Retina (tissue), 1 donor: Measurements from ENCODE around the gene ZNF646.
A peak's percentile ranks its signal among the peaks of the same experiment; 100 is the strongest.

Source experiments
- DNase-seq: peaks from one replicate; pipeline ENCODE4 v3.0.0-alpha.2; 2016

The ZNF646 gene

GRCh38 chr16:31110106-31111034, 36.1 kb downstream of the ZNF646 start:
- no peak for DNase-seq

GRCh38 chr16:31111881-31112466, 37.8 kb downstream of the ZNF646 start:
- DNase-seq: no peak

- no peak for DNase-seq
These were observed 38.5 kb downstream of the ZNF646 start for GRCh38 chr16:31112711-31113110.

- DNase-seq: no peak
These were observed 39.2 kb downstream of the ZNF646 start for GRCh38 chr16:31113121-31114120.

GRCh38 chr16:31114468-31114867, 40.2 kb downstream of the ZNF646 start:
- DNase-seq: no peak

GRCh38 chr16:31117384-31118222, 43.4 kb downstream of the ZNF646 start, which contains the start of gene KAT8:
Gene KAT8 (plus strand): TSS chr16:31117664. CDS start chr16:31117682, 18 bp downstream.
- peak; percentile 98 for DNase-seq

- DNase-seq: no peak
These were observed 44.3 kb downstream of the ZNF646 start for GRCh38 chr16:31118223-31119155.

- no peak for DNase-seq
These were observed 45.9 kb downstream of the ZNF646 start for GRCh38 chr16:31120129-31120528.

- DNase-seq: no peak
These were observed 51.6 kb downstream of the ZNF646 start for GRCh38 chr16:31125844-31126243.

- DNase-seq: no peak
These were observed 53.0 kb downstream of the ZNF646 start for GRCh38 chr16:31127182-31127581.

GRCh38 chr16:31128711-31129567, 54.7 kb downstream of the ZNF646 start:
- no peak for DNase-seq

GRCh38 chr16:31129568-31130335, 55.5 kb downstream of the ZNF646 start:
- no peak for DNase-seq

GRCh38 chr16:31130336-31130891, 56.2 kb downstream of the ZNF646 start:
- DNase-seq: no peak

- no peak for DNase-seq
These were observed 56.7 kb downstream of the ZNF646 start for GRCh38 chr16:31130899-31131298.

GRCh38 chr16:31131416-31131815, 57.2 kb downstream of the ZNF646 start:
- DNase-seq: no peak

GRCh38 chr16:31131841-31132271, 57.6 kb downstream of the ZNF646 start:
- DNase-seq: no peak

- no peak for DNase-seq
These were observed 58.2 kb downstream of the ZNF646 start for GRCh38 chr16:31132303-31132979.

- no peak for DNase-seq
These were observed 58.9 kb downstream of the ZNF646 start for GRCh38 chr16:31133046-31133501.
